ENCODE measurements around the gene RBFA.
"Not testable (repeated sequence)": the region's sequence is repeated elsewhere in the genome, so short reads cannot be mapped to it uniquely, and the experiment has no call there.

The RBFA gene

DNA sequence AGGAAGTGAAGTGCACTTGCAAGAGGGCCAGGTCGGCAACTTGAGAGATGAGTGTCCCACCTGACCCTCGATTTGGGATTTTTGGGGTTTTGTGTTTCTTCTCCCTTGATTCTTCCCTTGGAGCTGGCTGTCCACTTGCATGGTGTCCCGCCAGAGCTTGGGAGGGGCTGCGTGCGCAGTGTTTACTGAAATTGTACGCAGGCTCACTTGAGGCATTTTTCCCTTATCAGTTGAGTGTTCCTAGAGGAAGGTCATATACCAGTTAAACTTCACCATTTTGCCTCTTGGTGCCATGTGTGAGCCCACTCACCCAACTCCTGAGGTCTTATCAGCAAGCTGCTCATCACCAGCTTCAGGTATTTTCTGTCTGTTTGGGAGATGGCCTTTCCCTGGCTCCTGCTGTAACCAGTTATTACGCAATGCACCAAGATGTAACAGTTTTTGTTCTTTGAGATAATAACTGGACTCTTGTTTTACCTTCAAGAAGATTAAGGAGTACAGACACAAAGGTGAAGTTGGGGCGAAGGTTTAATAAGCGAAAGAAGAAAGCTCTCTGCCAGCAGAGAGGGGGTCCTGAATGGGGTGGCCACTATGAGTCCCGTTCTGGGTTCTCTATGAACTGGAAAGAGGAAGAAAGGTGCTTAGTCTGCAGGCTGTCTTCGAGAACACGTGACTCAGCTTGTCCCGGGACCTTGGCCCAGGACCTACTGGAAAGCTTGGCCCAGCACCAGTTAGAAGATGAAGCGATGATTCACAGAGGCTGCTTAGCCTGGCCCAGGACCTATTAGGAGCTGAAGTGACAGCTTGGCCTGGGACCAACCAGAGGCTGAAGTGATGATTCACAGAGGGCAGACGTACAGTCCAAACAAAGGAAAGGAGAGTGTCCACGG lies 24.3 kb upstream of the RBFA start:
- DNase-seq: no peak
- no peaks in the 10 kb centered on the region for H3K27me3 Mint-ChIP-seq
- CTCF ChIA-PET: no interaction called here
- H3K4me3 Mint-ChIP-seq: no peak overlapping the region
- H3K4me1 Mint-ChIP-seq: no peaks in the 10 kb centered on the region
- H3K27ac Mint-ChIP-seq: no peak overlapping the region
- H3K36me3 Mint-ChIP-seq: no peaks in the 10 kb centered on the region
- peaks cover 28% of the 10 kb centered on the region for H3K9me3 Mint-ChIP-seq

DNA sequence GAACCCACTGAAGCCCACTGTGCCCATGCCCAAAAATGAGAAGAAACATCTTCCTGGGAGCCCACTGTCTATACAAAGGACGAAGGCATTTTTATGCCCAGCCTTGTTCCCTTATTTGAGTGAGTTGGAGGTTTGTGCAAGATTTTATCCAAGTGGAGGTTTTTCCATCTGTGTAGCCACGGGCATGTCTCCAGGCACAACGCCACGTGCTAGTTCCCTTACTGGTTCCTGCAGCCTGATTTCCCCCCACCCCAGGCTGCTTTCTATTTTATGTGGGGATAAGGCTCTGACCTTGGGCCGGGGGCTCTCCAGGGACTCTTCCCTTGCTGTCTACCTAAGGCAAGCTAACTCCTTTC lies 23.7 kb upstream of the RBFA start:
- H3K9me3 Mint-ChIP-seq: peaks cover 28% of the 10 kb centered on the region
- CTCF ChIA-PET: no interaction called here
- no peaks in the 10 kb centered on the region for H3K4me1 Mint-ChIP-seq
- no peak overlapping the region for H3K27ac Mint-ChIP-seq
- no peak overlapping the region for H3K4me3 Mint-ChIP-seq
- DNase-seq: no peak
- no peaks in the 10 kb centered on the region for H3K36me3 Mint-ChIP-seq
- H3K27me3 Mint-ChIP-seq: no peaks in the 10 kb centered on the region

DNA sequence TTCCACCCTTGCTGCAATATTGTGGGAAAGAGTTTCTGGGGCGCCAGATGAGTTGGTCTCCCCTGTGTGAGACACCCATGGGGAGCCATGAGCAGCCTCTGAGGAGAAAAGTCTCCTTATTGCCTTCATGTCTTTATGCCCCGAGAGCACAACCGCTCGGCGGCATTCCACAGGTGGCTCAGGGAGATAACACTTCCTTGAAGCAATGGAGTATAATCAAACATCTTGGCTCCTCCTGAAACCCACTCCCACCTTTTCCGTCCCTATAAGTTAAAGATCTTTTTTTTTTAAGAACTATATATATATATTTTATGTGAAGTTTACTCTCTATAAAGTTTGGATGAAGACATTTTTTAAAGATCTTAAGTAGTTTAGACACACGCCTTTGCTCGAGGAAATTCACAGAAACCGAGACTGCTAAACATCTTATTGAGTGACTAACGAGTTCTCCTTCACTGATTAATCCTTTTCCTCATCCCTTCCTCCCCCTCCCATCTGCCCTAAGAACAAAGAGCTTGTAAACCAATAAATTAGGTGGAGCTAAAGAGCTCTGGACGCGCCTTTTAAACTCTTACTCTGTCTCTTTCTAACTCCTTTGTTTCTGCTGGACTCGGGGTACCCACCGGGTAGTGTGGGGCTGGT lies 22.6 kb upstream of the RBFA start:
- H3K4me3 Mint-ChIP-seq, H3K36me3 Mint-ChIP-seq, H3K4me1 Mint-ChIP-seq, H3K27me3 Mint-ChIP-seq, H3K27ac Mint-ChIP-seq, DNase-seq, CTCF ChIA-PET: not testable (repeated sequence)
- peaks cover 28% of the 10 kb centered on the region for H3K9me3 Mint-ChIP-seq

DNA sequence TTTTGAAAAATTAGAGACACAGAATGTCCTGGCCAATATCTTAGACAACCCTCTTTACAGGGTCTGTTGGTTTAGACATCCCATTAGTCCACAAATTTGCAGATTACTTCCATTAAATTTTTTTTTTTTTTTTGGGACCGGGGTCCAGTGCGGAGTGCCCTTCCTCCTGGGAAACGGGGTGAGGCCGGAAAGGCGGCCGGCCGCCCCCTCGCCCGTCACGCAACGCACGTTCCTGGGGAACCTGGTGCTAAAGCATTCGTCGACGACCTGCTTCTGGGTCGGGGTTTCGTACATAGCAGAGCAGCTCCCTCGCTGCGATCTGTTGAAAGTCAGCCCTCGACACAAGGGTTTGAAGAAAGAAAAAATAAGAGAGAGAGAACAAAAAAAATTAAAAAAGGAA lies 21.5 kb upstream of the RBFA start:
- Mint-ChIP-seq H3K9me3 (peaks cover 28% of the 10 kb centered on the region), H3K4me3 (no peak overlapping the region)
- CTCF ChIA-PET: no interaction called here

DNA sequence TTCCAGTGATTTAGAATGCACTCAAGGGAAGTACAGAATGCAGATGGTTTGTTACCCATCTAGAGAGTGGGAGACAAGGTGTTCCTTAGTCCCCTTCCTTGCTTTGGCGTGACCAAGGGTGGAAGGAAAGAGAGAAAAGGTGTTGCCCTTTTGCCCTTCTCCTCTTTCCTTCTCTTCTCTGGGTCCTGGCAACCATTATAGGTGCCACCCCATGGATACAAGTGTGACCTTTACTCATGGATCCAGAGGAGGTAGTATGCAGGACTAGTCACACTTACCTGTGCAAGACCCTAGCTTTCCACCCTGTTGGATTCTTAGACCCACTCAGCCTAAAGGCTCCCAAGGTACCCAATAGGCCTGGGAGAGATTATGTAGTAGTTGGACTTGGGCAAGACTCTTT lies 11.6 kb upstream of the RBFA start:
- no peak overlapping the region for H3K27ac Mint-ChIP-seq
- H3K27me3 Mint-ChIP-seq: no peaks in the 10 kb centered on the region
- DNase-seq: no peak
- peaks cover 4% of the 10 kb centered on the region for H3K36me3 Mint-ChIP-seq
- H3K4me3 Mint-ChIP-seq: no peak overlapping the region
- H3K4me1 Mint-ChIP-seq: no peaks in the 10 kb centered on the region
- CTCF ChIA-PET: interaction anchor here (1.0 kb wide), 1 partner anchor 644 kb away, joined by 3 read pairs; no protein-coding TSS in a partner anchor
- peaks cover 64% of the 10 kb centered on the region for H3K9me3 Mint-ChIP-seq

More for the DNA sequence above, 21.5 kb upstream of the RBFA start:
- Mint-ChIP-seq H3K27ac (no peak overlapping the region), H3K36me3 (no peaks in the 10 kb centered on the region), H3K27me3 (no peaks in the 10 kb centered on the region), H3K4me1 (no peaks in the 10 kb centered on the region)
- DNase-seq: no peak

DNA sequence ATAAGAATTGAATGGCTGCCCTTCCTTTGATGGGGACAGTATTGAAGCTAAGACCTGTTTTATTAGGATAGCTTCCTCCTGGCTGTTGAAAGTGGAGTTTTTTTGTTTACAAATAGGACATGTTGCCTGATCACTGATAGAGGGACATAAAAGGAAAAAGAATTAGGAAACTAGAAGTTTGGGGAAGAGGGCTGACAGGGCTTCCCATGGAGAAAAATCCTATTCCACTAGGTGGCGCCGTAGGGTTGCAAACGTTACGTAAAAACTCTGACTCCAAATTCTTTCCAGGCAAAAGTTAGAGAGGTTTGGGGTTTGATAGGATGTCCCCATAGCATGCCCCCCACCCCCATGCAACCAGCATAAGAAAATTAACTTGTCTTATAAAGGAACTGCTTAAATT lies 11.1 kb upstream of the RBFA start:
- CTCF ChIA-PET: interaction anchor here (1.0 kb wide), 1 partner anchor 644 kb away, joined by 3 read pairs; no protein-coding TSS in a partner anchor
- no peak overlapping the region for H3K4me3 Mint-ChIP-seq
- peaks cover 63% of the 10 kb centered on the region for H3K9me3 Mint-ChIP-seq
- H3K36me3 Mint-ChIP-seq: peaks cover 4% of the 10 kb centered on the region
- DNase-seq: peak; percentile 38
- no peaks in the 10 kb centered on the region for H3K27me3 Mint-ChIP-seq
- no peak overlapping the region for H3K27ac Mint-ChIP-seq
- H3K4me1 Mint-ChIP-seq: no peaks in the 10 kb centered on the region

DNA sequence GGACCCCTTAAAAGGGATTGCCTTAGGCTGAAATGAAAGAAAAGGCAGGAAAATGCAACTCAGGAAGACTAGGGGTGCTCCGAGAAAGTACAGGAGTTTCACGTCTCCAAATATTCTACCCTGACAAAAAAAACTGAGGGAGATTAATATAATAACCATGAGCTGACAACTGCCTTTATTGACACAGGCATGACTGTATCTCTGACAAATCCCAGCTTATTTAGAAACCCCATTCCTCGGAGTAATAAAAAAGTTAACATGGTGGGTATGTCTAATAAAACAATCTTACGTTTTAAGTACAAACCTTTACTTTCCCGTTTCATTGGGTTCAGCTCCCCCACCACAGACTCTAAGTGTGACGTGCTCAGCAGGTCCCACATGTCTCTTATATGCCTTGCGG lies 7.9 kb upstream of the RBFA start:
- Mint-ChIP-seq H3K27ac (no peak overlapping the region), H3K27me3 (no peaks in the 10 kb centered on the region), H3K9me3 (peaks cover 51% of the 10 kb centered on the region), H3K4me1 (no peaks in the 10 kb centered on the region), H3K36me3 (peaks cover 4% of the 10 kb centered on the region), H3K4me3 (no peak overlapping the region)
- CTCF ChIA-PET: interaction anchor here (0.9 kb wide), 1 partner anchor 229 kb away, joined by 3 read pairs; no protein-coding TSS in a partner anchor
- DNase-seq: no peak

DNA sequence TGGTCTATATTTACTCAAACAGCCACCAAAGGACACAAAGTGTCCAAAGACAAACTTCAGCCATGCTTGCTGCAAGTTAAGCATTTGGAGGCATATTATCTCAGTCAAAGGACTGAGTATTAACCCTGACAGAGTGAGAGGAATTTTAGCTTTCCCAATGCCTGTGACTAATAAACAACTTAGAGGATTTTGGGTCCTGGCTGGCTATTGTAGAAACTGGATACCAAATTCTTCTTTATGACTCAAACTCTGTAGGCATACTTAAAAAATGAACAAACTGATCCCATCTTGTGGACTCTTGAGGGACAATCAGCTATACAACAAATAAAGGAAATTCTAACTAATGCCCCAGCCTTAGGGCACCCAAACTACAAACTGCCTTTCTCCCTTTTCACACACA lies 6.5 kb upstream of the RBFA start:
- DNase-seq, CTCF ChIA-PET: not testable (repeated sequence)

DNA sequence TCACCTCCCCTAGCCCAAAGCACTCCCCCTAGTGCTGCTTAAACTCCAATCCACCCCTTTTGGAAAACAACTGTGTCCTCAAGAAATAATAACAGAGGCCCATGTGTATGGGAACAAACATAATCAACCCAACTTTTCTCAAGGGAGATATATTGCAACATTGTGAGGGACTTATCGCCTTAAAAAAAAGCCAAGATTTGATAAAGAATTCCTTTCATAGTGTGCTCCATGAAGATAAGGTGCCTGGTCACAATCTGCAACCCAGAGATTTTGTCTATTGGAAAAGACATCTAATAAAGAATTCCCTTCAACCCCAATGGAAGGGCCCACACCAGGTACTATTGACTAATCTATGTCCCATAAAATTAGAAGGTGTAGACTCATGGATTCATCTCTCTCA lies 4.5 kb upstream of the RBFA start:
- H3K27ac Mint-ChIP-seq: no peak overlapping the region
- H3K36me3 Mint-ChIP-seq: peaks cover 5% of the 10 kb centered on the region
- DNase-seq: no peak
- peaks cover 5% of the 10 kb centered on the region for H3K27me3 Mint-ChIP-seq
- H3K9me3 Mint-ChIP-seq: peaks cover 23% of the 10 kb centered on the region
- CTCF ChIA-PET: no interaction called here
- no peak overlapping the region for H3K4me3 Mint-ChIP-seq
- H3K4me1 Mint-ChIP-seq: peaks cover 12% of the 10 kb centered on the region

More for the DNA sequence above, 6.5 kb upstream of the RBFA start:
- H3K9me3 Mint-ChIP-seq: peaks cover 39% of the 10 kb centered on the region
- not testable (repeated sequence) for H3K36me3 Mint-ChIP-seq, H3K4me3 Mint-ChIP-seq, H3K27ac Mint-ChIP-seq, H3K4me1 Mint-ChIP-seq, H3K27me3 Mint-ChIP-seq

DNA sequence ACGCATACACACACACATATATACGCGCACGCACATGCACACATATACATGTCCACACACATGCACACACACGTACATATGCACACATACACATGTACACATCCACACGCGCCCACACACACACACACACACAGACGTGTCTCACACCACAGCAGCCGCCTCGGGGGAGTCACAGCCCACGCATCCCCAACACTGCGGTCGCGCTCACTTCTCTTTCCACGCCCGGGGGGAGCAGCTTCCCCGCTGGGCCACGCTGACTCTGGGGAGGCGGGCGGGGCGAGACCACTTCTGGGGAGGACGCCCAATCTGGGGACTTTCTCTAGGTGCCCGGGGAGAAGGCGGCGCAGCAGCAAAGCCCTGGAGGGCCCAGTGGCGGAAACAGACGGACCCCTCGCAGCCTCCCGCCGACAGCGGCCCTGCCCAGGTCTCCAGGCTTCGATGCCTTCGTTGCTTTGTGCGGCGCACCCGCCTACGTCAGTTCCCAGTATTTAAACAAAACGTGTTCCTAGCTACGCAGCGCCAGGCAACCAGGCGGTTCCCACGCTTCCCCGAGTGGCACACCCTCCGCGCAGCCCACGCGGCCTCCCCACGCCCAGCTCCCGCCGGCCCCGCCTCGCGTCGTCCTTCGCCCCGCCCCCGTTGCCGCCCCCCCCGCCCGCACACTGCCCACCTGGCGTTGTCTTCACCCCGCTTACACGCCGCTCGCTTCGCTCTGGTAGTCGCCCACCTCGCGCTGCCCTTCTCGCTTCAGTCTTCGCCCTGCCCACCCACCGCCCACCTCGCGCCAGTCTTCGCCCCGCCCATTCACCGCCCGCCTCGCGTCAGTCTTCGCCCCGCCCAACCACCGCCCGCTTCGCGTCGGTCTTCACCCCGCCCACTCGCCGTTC lies 810 bp upstream of the RBFA start:
- Mint-ChIP-seq H3K27ac (peak overlapping the region; percentile 89), H3K4me3 (peak overlapping the region; percentile 87), H3K27me3 (peaks cover 5% of the 10 kb centered on the region), H3K9me3 (peaks cover 2% of the 10 kb centered on the region), H3K4me1 (peaks cover 29% of the 10 kb centered on the region), H3K36me3 (peaks cover 10% of the 10 kb centered on the region)
- CTCF ChIA-PET: interaction anchor here (1.0 kb wide), 1 partner anchor 114 kb away, joined by 3 read pairs; no protein-coding TSS in a partner anchor
- DNase-seq: peak; percentile 89

DNA sequence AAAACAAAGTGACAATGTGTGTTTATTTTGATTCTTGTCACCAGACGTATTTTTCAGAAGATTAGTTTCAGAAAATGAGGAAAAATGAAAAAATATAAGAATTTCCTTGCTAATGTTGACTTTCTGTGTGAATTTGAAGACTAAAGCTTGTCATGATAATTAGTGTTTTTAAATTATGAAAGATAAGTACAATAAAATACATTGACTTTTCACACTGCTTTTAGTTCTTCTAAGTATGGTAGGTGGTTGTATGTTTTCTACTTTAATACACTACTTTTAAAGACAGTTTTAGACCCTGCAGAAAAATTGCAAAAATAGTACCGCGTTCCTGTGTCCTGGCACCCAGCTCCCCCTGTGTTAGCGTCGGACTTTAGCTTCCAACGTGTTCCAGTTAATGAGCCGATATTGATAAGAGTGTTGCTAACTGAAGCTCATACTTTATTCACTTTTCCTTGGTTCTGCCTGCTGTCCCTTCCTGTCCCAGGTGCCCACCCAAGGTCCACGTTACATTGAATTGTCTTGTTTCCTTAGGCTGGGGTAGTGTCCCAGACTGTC lies 695 bp downstream of the RBFA start:
- peaks cover 5% of the 10 kb centered on the region for H3K27me3 Mint-ChIP-seq
- H3K27ac Mint-ChIP-seq: peak overlapping the region; percentile 89
- H3K4me1 Mint-ChIP-seq: peaks cover 29% of the 10 kb centered on the region
- peak overlapping the region; percentile 87 for H3K4me3 Mint-ChIP-seq
- DNase-seq: no peak
- CTCF ChIA-PET: interaction anchor here (1.2 kb wide), 1 partner anchor 11 kb away, joined by 3 read pairs; no protein-coding TSS in a partner anchor
- peaks cover 14% of the 10 kb centered on the region for H3K36me3 Mint-ChIP-seq
- H3K9me3 Mint-ChIP-seq: peaks cover 2% of the 10 kb centered on the region

DNA sequence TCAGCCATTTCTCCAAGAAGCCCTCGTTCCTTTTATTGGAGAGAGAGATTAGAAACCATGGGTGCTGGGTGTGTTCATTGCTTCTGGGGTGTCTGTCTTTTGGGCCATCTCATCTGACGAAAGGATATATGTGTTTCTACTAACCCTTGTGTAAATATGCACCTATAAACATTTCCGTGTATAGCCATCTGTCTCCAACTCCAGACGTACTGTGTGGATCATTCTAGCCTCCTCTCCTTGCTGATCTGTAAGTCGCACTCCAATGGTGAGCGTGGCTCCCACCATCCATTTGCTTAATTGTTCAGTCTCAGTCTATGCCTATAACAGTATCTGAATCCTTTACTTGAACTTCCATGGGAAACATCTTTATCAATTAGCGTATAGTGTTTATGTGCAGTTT lies 1.8 kb downstream of the RBFA start:
- peaks cover 5% of the 10 kb centered on the region for H3K27me3 Mint-ChIP-seq
- H3K36me3 Mint-ChIP-seq: peaks cover 17% of the 10 kb centered on the region
- H3K4me3 Mint-ChIP-seq: peak overlapping the region; percentile 87
- H3K27ac Mint-ChIP-seq: peak overlapping the region; percentile 33
- H3K4me1 Mint-ChIP-seq: peaks cover 29% of the 10 kb centered on the region
- CTCF ChIA-PET: no interaction called here
- no peak for DNase-seq
- H3K9me3 Mint-ChIP-seq: peaks cover 2% of the 10 kb centered on the region

DNA sequence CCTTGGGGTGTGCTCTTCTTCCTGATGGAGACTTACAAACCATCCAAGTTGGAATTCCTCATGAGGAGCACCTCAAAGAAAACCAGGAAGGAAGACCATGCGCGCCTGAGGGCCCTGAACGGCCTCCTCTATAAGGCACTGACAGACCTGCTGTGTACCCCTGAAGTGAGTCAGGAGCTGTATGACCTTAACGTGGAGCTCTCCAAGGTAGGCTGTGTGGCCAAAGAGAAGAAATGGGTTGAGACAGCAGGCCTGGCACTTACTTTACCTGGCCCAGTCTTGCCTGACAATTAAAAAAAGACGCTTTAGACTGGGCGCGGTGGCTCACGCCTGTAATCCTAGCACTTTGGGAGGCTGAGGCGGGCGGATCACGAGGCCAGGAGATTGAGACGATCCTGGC lies 3.1 kb downstream of the RBFA start:
- peaks cover 2% of the 10 kb centered on the region for H3K9me3 Mint-ChIP-seq
- peaks cover 28% of the 10 kb centered on the region for H3K4me1 Mint-ChIP-seq
- no peak overlapping the region for H3K4me3 Mint-ChIP-seq
- CTCF ChIA-PET: no interaction called here
- H3K27ac Mint-ChIP-seq: no peak overlapping the region
- H3K36me3 Mint-ChIP-seq: peaks cover 22% of the 10 kb centered on the region
- DNase-seq: no peak
- peaks cover 5% of the 10 kb centered on the region for H3K27me3 Mint-ChIP-seq
